Measurements from ENCODE around the gene CCDC196.

GRCh38 chr14:66485029-66485428 lies 1.1 kb upstream of the CCDC196 start:
- TF ChIP-seq CTCF (IDR thresholded peaks at IDR 0.05) = no peak
- no peak for TF ChIP-seq POLR2A (IDR thresholded peaks at IDR 0.05)
